Measurements from ENCODE around the gene RNASE11. TPM values are rescaled to one million over a fixed set of nuclear protein-coding genes. Genes with fewer than 3 reads are reported as not detected.

The RNASE11 gene
- polyA plus RNA-seq, 1 donor (not counting 4 experiments of a cell fraction or from before 2014, with no cell fraction given), result not detected

- dilution Hi-C loops (cut with MboI; ENCODE audit: extremely low pct_ligation_motif_present, low sequenced_read_pairs), result no loop called here
These were observed 32.0 kb downstream of the RNASE11 start for GRCh38 chr14:20555845-20556244.

GRCh38 chr14:20553024-20553423 lies 34.8 kb downstream of the RNASE11 start:
- no peak for DNase-seq (ENCODE audit: low read depth, low spot score)
- H3K79me2 ChIP-seq (ENCODE audit: control insufficient read depth, insufficient read depth, low read length), result no peaks in the 10 kb centered on the region
- no peak overlapping the region for H2AFZ ChIP-seq (ENCODE audit: control insufficient read depth, low read length)
- no peak for FAIRE-seq
- dilution Hi-C loops (cut with MboI; ENCODE audit: extremely low pct_ligation_motif_present, low sequenced_read_pairs), result no loop called here
- H3K4me2 ChIP-seq (ENCODE audit: control insufficient read depth, extremely low read depth, insufficient read depth, low read depth, low read length), result no peak overlapping the region
- no peaks in the 10 kb centered on the region for H3K9me3 ChIP-seq (ENCODE audit: control insufficient read depth, low read depth, low read length)
- TF ChIP-seq EZH2 (IDR thresholded peaks at IDR 0.05; ENCODE audit: low read length), result no peak
- H4K20me1 ChIP-seq (ENCODE audit: control insufficient read depth, extremely low read depth, insufficient read depth, low read length), result no peaks in the 10 kb centered on the region
- no peaks in the 10 kb centered on the region for H3K27me3 ChIP-seq (ENCODE audit: control insufficient read depth, extremely low read depth, insufficient read depth, low read length)
- H3K36me3 ChIP-seq (ENCODE audit: control insufficient read depth in 2 of 2, extremely low read depth in 1 of 2, insufficient read depth in 2 of 2, low read length in 2 of 2), result no peaks in the 10 kb centered on the region
- H3K4me3 ChIP-seq (ENCODE audit: control insufficient read depth in 2 of 3, extremely low read depth in 1 of 3, insufficient read depth in 2 of 3, low read depth in 1 of 3, low read length in 3 of 3), result no peak overlapping the region
- no peak overlapping the region for H3K9ac ChIP-seq (ENCODE audit: control insufficient read depth, extremely low read depth, insufficient read depth, low read length)
- no peaks in the 10 kb centered on the region for H3K4me1 ChIP-seq (ENCODE audit: control insufficient read depth, extremely low read depth, insufficient read depth, low read length)
- no peak overlapping the region for H3K27ac ChIP-seq (ENCODE audit: control insufficient read depth, insufficient read depth, low read length)
- H3K9me1 ChIP-seq (ENCODE audit: control insufficient read depth, extremely low read depth, insufficient read depth, low read length), result no peaks in the 10 kb centered on the region

More at GRCh38 chr14:20555845-20556244, 32.0 kb downstream of the RNASE11 start:
- Histone ChIP-seq H4K20me1 (ENCODE audit: control insufficient read depth, extremely low read depth, insufficient read depth, low read length) (no peaks in the 10 kb centered on the region), H3K36me3 (ENCODE audit: control insufficient read depth in 2 of 2, extremely low read depth in 1 of 2, insufficient read depth in 2 of 2, low read length in 2 of 2) (no peaks in the 10 kb centered on the region), H3K4me3 (ENCODE audit: control insufficient read depth in 2 of 3, extremely low read depth in 1 of 3, insufficient read depth in 2 of 3, low read depth in 1 of 3, low read length in 3 of 3) (no peak overlapping the region), H3K27me3 (ENCODE audit: control insufficient read depth, extremely low read depth, insufficient read depth, low read length) (no peaks in the 10 kb centered on the region), H3K9ac (ENCODE audit: control insufficient read depth, extremely low read depth, insufficient read depth, low read length) (no peak overlapping the region), H3K79me2 (ENCODE audit: control insufficient read depth, insufficient read depth, low read length) (no peaks in the 10 kb centered on the region), H3K9me3 (ENCODE audit: control insufficient read depth, low read depth, low read length) (no peaks in the 10 kb centered on the region), H3K27ac (ENCODE audit: control insufficient read depth, insufficient read depth, low read length) (no peak overlapping the region), H2AFZ (ENCODE audit: control insufficient read depth, low read length) (no peak overlapping the region), H3K4me2 (ENCODE audit: control insufficient read depth, extremely low read depth, insufficient read depth, low read depth, low read length) (no peak overlapping the region), H3K4me1 (ENCODE audit: control insufficient read depth, extremely low read depth, insufficient read depth, low read length) (no peaks in the 10 kb centered on the region), H3K9me1 (ENCODE audit: control insufficient read depth, extremely low read depth, insufficient read depth, low read length) (no peaks in the 10 kb centered on the region)
- DNase-seq (ENCODE audit: low read depth, low spot score) (no peak), FAIRE-seq (no peak)
- TF ChIP-seq EZH2 (IDR thresholded peaks at IDR 0.05; ENCODE audit: low read length), result no peak
- no peak for TF ChIP-seq CTCF (optimal IDR thresholded peaks at IDR 0.05 in 1 of 3, IDR thresholded peaks at IDR 0.05 in 1 of 3, conservative IDR thresholded peaks at IDR 0.05 in 1 of 3; ENCODE audit: extremely low read depth in 1 of 3, insufficient read depth in 2 of 3, low read length in 3 of 3)

- Histone ChIP-seq H4K20me1 (ENCODE audit: control insufficient read depth, extremely low read depth, insufficient read depth, low read length) (no peaks in the 10 kb centered on the region), H3K36me3 (ENCODE audit: control insufficient read depth in 2 of 2, extremely low read depth in 1 of 2, insufficient read depth in 2 of 2, low read length in 2 of 2) (no peaks in the 10 kb centered on the region), H3K9me3 (ENCODE audit: control insufficient read depth, low read depth, low read length) (no peaks in the 10 kb centered on the region), H3K27me3 (ENCODE audit: control insufficient read depth, extremely low read depth, insufficient read depth, low read length) (no peaks in the 10 kb centered on the region), H3K4me1 (ENCODE audit: control insufficient read depth, extremely low read depth, insufficient read depth, low read length) (no peaks in the 10 kb centered on the region), H3K27ac (ENCODE audit: control insufficient read depth, insufficient read depth, low read length) (no peak overlapping the region), H3K79me2 (ENCODE audit: control insufficient read depth, insufficient read depth, low read length) (no peaks in the 10 kb centered on the region), H3K4me2 (ENCODE audit: control insufficient read depth, extremely low read depth, insufficient read depth, low read depth, low read length) (no peak overlapping the region), H2AFZ (ENCODE audit: control insufficient read depth, low read length) (no peak overlapping the region), H3K4me3 (ENCODE audit: control insufficient read depth in 2 of 3, extremely low read depth in 1 of 3, insufficient read depth in 2 of 3, low read depth in 1 of 3, low read length in 3 of 3) (no peak overlapping the region), H3K9ac (ENCODE audit: control insufficient read depth, extremely low read depth, insufficient read depth, low read length) (no peak overlapping the region), H3K9me1 (ENCODE audit: control insufficient read depth, extremely low read depth, insufficient read depth, low read length) (no peaks in the 10 kb centered on the region)
- dilution Hi-C loops (cut with MboI; ENCODE audit: extremely low pct_ligation_motif_present, low sequenced_read_pairs), result no loop called here
- DNase-seq (ENCODE audit: low read depth, low spot score) (no peak), FAIRE-seq (no peak)
- TF ChIP-seq EZH2 (IDR thresholded peaks at IDR 0.05; ENCODE audit: low read length) (no peak), CTCF (optimal IDR thresholded peaks at IDR 0.05 in 1 of 3, IDR thresholded peaks at IDR 0.05 in 1 of 3, conservative IDR thresholded peaks at IDR 0.05 in 1 of 3; ENCODE audit: extremely low read depth in 1 of 3, insufficient read depth in 2 of 3, low read length in 3 of 3) (no peak)
These were observed 36.2 kb downstream of the RNASE11 start for GRCh38 chr14:20551606-20552005.
